Activated CD4-positive, alpha-beta T cell treated with anti-CD3 and anti-CD28 coated beads, Interleukin-2, amount 10 ng/mL, durations not matched to agents 24 days and 14 days (primary cell): ENCODE measurements around the gene CCT8L2. TPM values are rescaled to one million over a fixed set of nuclear protein-coding genes. Genes with fewer than 3 reads are reported as not detected.
"Not testable (repeated sequence)": the region's sequence is repeated elsewhere in the genome, so short reads cannot be mapped to it uniquely, and the experiment has no call there.

Experiments
- DNase-seq: peaks from one replicate; pipeline ENCODE4 v3.0.0; 2022
- H3K27ac Mint-ChIP-seq: one replicate; pipeline ENCODE4 v1.8.0; 2022; ENCODE audit warnings: mild to moderate bottlenecking, mixed read lengths
- H3K27me3 Mint-ChIP-seq: one replicate; pipeline ENCODE4 v1.8.0; 2022; ENCODE audit warnings: mixed read lengths
- H3K36me3 Mint-ChIP-seq: one replicate; pipeline ENCODE4 v1.8.0; 2022; ENCODE audit warnings: low read depth, mild to moderate bottlenecking, mixed read lengths
- H3K4me1 Mint-ChIP-seq: one replicate; pipeline ENCODE4 v1.8.0; 2021; ENCODE audit warnings: mixed read lengths
- H3K4me3 Mint-ChIP-seq: one replicate; pipeline ENCODE4 v1.8.0; 2022; ENCODE audit warnings: mild to moderate bottlenecking, moderate library complexity, mixed read lengths
- H3K9me3 Mint-ChIP-seq: one replicate; pipeline ENCODE4 v1.8.0; 2021; ENCODE audit warnings: mixed read lengths
- intact Hi-C: fragments of 100-400 bp; cut with micrococcal nuclease; formaldehyde crosslinking; loops from one replicate; pipeline ENCODE4 v1.15.1; 2023
- total RNA-seq: library from RNA; stranded (reverse); gene quantifications from 2 replicates; pipeline ENCODE4 v1.2.3, GENCODE V29; 2022

Gene CCT8L2
- total RNA-seq, 1 donor from 2014 or later: not detected

DNA sequence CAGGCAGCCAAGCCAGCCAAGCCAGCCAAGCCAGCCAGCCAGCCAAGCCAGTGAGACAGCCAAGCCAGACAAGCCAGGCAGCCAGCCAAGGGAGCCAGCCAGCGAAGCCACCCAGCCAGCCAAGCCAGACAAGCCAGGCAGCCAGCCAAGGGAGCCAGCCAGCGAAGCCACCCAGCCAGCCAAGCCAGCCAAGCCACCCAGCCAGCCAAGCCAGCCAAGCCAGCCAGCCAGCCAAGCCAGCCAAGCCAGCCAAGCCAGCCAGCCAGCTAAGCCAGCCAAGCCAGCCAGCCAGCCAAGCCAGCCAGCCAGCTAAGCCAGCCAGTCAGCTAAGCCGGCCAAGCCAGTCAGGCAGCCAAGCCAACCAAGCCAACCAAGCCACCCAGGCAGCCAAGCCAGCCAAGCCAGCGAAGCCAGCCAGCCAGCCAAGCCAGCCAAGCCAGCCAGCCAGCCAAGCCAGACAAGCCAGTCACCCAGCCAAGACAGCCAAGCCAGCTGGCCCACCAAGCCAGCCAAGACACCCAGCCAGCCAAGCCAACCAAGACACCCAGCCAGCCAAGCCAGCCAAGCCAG lies 34.1 kb downstream of the CCT8L2 start:
- H3K9me3 Mint-ChIP-seq, intact Hi-C loops, H3K4me3 Mint-ChIP-seq, H3K36me3 Mint-ChIP-seq, H3K4me1 Mint-ChIP-seq, H3K27ac Mint-ChIP-seq, H3K27me3 Mint-ChIP-seq, DNase-seq: not testable (repeated sequence)

GRCh38 chr22:16557511-16557910 lies 35.1 kb downstream of the CCT8L2 start:
- intact Hi-C loops, H3K36me3 Mint-ChIP-seq, H3K9me3 Mint-ChIP-seq: not testable (repeated sequence)

GRCh38 chr22:16555077-16555994 lies 37.3 kb downstream of the CCT8L2 start:
- H3K9me3 Mint-ChIP-seq, DNase-seq, H3K36me3 Mint-ChIP-seq, H3K4me1 Mint-ChIP-seq, H3K27ac Mint-ChIP-seq, intact Hi-C loops, H3K27me3 Mint-ChIP-seq, H3K4me3 Mint-ChIP-seq: not testable (repeated sequence)

More at GRCh38 chr22:16557511-16557910, 35.1 kb downstream of the CCT8L2 start:
- not testable (repeated sequence) for H3K27ac Mint-ChIP-seq, H3K4me1 Mint-ChIP-seq, H3K4me3 Mint-ChIP-seq, H3K27me3 Mint-ChIP-seq, DNase-seq

DNA sequence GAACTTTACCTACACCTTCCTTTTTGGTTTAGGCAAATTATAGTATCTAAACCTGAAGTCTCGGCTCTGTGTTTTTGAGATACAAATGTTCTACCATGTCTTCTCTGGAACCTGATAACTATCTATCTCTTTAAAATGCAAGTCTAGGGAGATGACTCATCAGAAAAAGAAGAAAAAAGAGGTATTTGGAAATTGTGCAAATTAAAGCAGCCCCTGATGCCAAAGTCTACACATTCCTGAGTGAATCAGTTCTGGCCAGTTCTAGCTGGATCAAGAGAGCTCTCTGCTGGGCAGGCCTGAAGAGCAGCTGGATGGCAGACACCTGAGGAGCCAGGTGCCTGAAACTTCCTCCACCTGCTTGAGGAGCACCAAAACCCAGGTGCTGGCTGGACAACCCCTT lies 49.3 kb downstream of the CCT8L2 start:
- H3K27ac Mint-ChIP-seq, H3K4me3 Mint-ChIP-seq, H3K36me3 Mint-ChIP-seq, H3K4me1 Mint-ChIP-seq, H3K9me3 Mint-ChIP-seq, H3K27me3 Mint-ChIP-seq, intact Hi-C loops, DNase-seq: not testable (repeated sequence)

Other genes starting within 250 kb of the CCT8L2 start
- not detected in 2 replicates for gene XKR3, start 232.6 kb upstream of the CCT8L2 start, total RNA-seq